ENCODE measurements around the gene ASIC2.
"Not testable (repeated sequence)": the region's sequence is repeated elsewhere in the genome, so short reads cannot be mapped to it uniquely, and the experiment has no call there.

Gene ASIC2

DNA sequence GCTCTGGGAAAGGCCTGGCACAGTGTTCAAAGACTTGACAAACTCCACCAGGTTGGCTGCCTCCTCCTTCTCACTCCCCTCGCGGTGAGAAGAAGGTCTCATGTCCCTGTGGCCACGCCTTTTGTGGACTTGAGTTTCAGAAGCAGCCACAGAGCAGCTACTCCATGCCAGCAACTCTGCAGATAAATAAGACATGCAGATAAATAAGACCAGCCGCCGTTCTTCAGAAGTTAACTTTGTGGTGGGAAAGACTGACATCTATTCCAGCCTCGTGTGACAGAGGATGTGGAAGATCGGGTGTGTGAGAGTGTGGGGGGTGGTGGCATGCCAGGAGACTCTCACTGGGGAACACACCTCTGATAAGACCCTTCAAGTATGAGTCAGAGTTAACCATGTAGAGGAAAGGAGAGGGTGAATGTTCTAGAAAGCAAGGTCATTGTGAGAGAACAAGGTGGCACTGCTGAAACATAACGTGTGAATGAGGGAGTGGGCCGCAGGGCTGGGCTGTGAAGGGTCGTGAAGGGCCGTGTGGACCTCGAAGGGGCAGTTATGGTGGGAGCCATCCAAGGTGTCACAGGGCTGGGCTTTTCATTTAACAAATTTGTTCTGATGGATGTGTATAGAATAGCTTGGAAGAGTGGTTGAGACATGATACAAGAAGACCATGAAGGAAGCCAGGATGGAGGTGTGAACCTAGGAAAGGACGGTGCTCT, 300.6 kb downstream of the ASIC2 start:
- TF ChIP-seq, protein P1, sequence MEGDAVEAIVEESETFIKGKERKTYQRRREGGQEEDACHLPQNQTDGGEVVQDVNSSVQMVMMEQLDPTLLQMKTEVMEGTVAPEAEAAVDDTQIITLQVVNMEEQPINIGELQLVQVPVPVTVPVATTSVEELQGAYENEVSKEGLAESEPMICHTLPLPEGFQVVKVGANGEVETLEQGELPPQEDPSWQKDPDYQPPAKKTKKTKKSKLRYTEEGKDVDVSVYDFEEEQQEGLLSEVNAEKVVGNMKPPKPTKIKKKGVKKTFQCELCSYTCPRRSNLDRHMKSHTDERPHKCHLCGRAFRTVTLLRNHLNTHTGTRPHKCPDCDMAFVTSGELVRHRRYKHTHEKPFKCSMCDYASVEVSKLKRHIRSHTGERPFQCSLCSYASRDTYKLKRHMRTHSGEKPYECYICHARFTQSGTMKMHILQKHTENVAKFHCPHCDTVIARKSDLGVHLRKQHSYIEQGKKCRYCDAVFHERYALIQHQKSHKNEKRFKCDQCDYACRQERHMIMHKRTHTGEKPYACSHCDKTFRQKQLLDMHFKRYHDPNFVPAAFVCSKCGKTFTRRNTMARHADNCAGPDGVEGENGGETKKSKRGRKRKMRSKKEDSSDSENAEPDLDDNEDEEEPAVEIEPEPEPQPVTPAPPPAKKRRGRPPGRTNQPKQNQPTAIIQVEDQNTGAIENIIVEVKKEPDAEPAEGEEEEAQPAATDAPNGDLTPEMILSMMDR (IDR thresholded peaks at IDR 0.05; ENCODE audit: insufficient read depth, low read depth, low read length, missing control alignments) = no peak
- DNase-seq (ENCODE audit: low read depth) = no peak

DNA sequence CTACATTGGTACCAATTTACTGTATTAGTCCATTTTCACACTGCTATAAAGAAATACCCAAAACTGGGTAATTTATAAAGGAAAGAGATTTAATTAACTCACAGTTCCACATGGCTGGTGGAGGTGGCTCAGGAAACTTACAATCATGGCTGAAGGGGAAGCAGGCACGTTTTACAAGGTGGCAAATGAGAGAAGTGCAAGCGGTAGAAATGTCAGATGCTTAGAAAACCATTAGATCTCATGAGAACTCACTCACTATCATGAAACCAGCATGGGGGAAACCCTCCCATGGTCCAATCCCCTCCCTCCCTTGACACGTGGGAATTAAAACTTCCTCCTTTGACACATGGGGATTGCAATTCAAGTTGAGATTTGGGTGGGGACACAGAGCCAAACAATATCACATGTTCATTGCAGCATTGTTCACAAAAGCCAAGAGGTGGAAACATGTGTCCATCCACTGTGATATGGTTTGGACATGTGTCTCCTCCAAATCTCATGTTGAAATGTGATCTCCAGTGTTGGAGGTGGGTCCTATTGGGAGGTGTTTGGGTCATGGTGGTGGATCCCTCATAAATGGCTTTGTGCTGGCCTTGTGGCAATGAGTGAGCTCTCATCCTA, 304.5 kb downstream of the ASIC2 start:
- TF ChIP-seq, protein P1 (IDR thresholded peaks at IDR 0.05; ENCODE audit: insufficient read depth, low read depth, low read length, missing control alignments) = no peak

More for the DNA sequence above, 300.6 kb downstream of the ASIC2 start:
- H3K4me3 ChIP-seq (ENCODE audit: low read depth, low read length) = no peak overlapping the region

DNA sequence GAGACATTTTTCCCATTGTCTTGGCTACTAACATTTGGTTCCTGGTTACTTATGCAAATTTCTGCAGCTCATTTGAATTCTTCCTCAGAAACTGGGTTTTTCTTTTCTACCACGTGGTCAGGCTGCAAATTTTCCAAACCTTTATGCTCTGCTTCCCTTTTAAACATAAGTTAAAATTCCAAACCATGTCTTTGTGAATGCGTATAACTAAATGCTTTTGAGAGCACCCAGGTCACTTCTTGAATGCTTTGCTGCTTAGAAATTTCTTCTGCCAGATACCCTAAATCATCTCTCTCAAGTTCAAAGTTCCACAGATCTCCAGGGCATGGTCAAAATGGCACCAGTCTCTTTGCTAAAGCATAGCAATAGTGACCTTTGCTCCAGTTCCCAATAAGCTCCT, 305.2 kb downstream of the ASIC2 start:
- H3K4me3 ChIP-seq (ENCODE audit: low read depth, low read length); DNase-seq (ENCODE audit: low read depth): not testable (repeated sequence)

More for the DNA sequence above, 304.5 kb downstream of the ASIC2 start:
- H3K4me3 ChIP-seq (ENCODE audit: low read depth, low read length) = no peak overlapping the region
- no peak for DNase-seq (ENCODE audit: low read depth)

DNA sequence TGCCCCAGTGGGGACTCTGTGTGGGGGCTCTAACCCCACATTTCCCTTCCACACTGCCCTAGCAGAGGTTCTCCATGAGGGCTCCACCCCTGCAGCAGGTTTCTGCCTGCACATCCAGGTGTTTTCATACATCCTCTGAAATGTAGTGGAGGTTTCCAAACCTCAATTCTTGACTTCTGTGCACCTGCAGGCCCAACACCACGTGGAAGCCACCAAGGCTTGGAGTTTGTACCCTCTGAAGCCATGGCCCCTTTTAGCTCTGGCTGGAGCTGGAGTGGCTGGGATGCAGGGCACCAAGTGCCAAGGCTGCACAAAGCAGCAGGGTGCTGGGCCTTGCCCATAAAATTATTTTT, 305.7 kb downstream of the ASIC2 start:
- DNase-seq (ENCODE audit: low read depth); H3K4me3 ChIP-seq (ENCODE audit: low read depth, low read length): not testable (repeated sequence)

DNA sequence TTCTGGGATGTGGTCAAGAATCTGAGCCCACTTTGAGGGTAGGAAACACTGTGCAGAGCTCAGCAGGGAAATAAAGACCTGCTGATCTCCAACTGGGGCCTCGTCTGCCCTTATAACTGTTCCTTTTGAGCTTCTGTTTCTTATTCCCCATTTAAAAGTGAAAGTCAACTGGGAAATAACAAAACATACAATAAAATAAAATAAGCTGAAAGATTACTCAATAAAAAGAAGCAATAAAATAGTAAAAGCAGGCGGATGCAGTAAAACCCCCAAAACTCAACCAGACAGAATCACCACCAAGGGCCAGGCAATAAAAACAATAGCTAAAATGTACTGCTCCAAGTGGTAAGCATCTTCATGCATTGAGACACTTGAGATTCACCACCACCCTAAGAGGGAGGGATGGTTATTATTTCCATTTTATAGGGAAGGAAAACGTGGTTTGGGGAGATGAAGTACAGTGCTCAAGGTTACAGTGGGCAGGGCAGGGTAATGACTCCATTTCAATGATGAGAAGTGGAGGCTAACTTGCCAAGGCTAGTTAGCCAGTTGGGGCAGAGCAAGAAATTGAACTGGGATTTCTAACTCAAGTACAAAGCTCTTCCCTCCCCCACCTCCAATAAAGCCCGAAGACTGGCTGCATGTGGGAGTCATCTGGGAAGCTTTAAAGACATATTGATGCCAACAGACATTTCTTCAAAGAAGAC, 307.9 kb downstream of the ASIC2 start:
- DNase-seq (ENCODE audit: low read depth) = no peak
- TF ChIP-seq, protein P1 (IDR thresholded peaks at IDR 0.05; ENCODE audit: insufficient read depth, low read depth, low read length, missing control alignments) = no peak
- no peak overlapping the region for H3K4me3 ChIP-seq (ENCODE audit: low read depth, low read length)

DNA sequence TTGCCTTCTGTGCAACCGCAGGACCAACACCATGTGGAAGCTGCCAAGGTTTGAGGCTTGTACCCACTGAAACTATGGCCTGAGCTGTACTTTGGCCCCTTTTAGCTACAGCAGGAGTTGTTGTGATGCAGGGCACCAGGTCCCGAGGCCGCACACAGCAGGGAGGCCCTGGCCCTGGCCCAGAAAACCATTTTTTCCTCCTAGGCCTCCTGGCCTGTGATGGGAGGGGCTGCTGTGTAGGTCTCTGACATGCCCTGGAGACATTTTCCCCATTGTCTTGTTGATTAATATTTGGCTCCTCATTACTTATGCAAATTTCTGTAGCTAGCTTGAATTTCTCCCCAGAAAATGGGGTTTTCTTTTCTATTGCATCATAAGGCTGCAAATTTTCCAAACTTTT, 311.5 kb downstream of the ASIC2 start:
- DNase-seq (ENCODE audit: low read depth); H3K4me3 ChIP-seq (ENCODE audit: low read depth, low read length): not testable (repeated sequence)

DNA sequence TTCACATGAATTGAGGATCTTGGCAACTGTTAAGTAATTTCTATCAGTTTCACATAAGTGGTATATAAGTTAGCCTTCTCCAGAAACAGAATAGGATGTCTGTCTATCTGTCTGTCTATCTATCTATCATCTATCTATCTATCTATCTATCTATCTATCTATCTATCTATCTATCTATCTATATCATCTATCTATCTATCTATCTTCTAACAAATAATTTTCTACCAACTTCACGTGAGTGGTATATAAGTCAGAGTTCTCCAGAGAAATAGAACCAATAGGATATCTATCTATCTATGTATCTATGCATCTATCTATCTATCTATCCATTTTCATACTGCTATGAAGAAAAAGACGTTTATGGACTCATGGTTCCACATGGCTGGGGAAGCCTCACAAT, 312.9 kb downstream of the ASIC2 start:
- TF ChIP-seq, protein P1 (IDR thresholded peaks at IDR 0.05; ENCODE audit: insufficient read depth, low read depth, low read length, missing control alignments) = no peak
- no peak overlapping the region for H3K4me3 ChIP-seq (ENCODE audit: low read depth, low read length)
- DNase-seq (ENCODE audit: low read depth) = no peak

DNA sequence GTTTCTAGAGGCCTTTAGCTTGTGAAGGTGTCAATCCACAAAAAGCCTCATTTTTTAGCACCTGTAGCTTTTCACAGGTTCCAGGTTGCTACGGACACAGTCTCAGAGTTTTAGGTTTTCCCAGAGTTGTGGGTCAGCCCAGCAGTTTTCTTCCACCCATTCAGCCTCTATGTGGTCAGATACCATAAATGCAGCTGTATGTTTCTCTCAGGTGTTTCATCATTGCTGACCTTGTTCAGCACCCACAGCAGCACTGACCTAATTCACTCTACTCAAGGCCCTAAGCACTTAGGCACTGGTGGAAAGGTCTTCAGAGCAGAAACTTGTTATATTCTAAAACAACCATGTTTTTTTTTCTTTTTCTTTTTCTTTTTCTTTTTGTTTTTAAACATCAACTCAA, 316.5 kb downstream of the ASIC2 start:
- peak; percentile 24 for DNase-seq (ENCODE audit: low read depth)
- no peak overlapping the region for H3K4me3 ChIP-seq (ENCODE audit: low read depth, low read length)
- TF ChIP-seq, protein P1 (IDR thresholded peaks at IDR 0.05; ENCODE audit: insufficient read depth, low read depth, low read length, missing control alignments) = no peak
